Measurements from ENCODE around the gene SLC25A25. TPM values are rescaled to one million over a fixed set of nuclear protein-coding genes. Genes with fewer than 3 reads are reported as not detected.

Gene SLC25A25
- total and polyA plus RNA-seq, 2 donors (not counting 3 experiments of a cell fraction or from before 2014, with no cell fraction given), result 18.1 to 20.2 TPM

DNA sequence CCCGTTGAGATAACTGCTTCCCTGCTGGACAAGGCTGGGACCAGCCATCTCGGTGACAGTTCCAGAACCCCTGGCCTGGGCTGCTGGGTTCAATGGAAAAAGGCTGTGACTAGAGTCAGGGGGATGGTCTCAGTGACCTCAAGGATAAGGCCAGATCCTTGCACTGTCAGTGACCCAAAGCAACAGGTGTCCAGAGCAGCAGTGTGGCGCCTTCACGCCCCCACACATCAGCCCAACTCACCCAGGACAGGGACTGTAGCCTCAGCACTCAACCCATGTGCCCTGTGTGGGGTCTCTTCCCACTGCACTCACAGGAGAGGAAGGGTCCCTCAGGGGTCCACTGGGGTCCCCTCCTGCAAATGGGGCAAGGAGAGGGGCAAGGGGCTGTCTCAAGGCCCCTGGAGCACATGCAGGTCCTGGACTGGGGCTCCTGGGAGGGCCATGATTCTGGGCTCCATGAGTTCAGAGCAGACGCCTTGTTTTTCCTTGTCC is 80.5 kb downstream of the SLC25A25 start:
- Histone ChIP-seq H3K27ac (ENCODE audit: insufficient read depth, low read depth, low read length) (no peak overlapping the region), H3K9ac (replicated peaks; ENCODE audit: extremely low read depth, insufficient read depth, low read length) (no peak overlapping the region), H2AFZ (ENCODE audit: low read depth, low read length) (no peak overlapping the region), H3K9me3 (replicated peaks; ENCODE audit: control insufficient read depth, insufficient read depth, low read length) (no peaks in the 10 kb centered on the region), H3K4me3 (replicated peaks in 1 of 3; ENCODE audit: insufficient read depth in 1 of 3, low read depth in 1 of 3, low read length in 3 of 3) (no peak overlapping the region), H3K36me3 (ENCODE audit: control insufficient read depth in 2 of 2, extremely low read depth in 1 of 2, insufficient read depth in 2 of 2, low read length in 2 of 2) (no peaks in the 10 kb centered on the region), H3K4me2 (ENCODE audit: insufficient read depth, low read length) (no peak overlapping the region), H3K9me1 (replicated peaks; ENCODE audit: control insufficient read depth, extremely low read depth, insufficient read depth, low read length) (no peaks in the 10 kb centered on the region), H4K20me1 (replicated peaks; ENCODE audit: control insufficient read depth, extremely low read depth, insufficient read depth, low read length) (no peaks in the 10 kb centered on the region), H3K4me1 (ENCODE audit: control insufficient read depth, extremely low read depth, insufficient read depth, low read length) (no peaks in the 10 kb centered on the region), H3K27me3 (ENCODE audit: control insufficient read depth in 2 of 2, insufficient read depth in 2 of 2, low read length in 2 of 2) (no peaks in the 10 kb centered on the region), H3K79me2 (ENCODE audit: control insufficient read depth, insufficient read depth, low read length) (no peaks in the 10 kb centered on the region)
- intact Hi-C loops (cut with micrococcal nuclease), result no loop called here
- ChIA-PET CTCF (no interaction called here), POLR2A (no interaction called here)
- FAIRE-seq, result no peak
- DNase-seq (ENCODE audit: low read depth, low spot score), result no peak
- dilution Hi-C loops (cut with MboI; ENCODE audit: extremely low pct_ligation_motif_present, low sequenced_read_pairs), result no loop called here
- BruUV-seq (replicated peaks), result no TSS peak
- TF ChIP-seq GATA2 (IDR thresholded peaks at IDR 0.05; ENCODE audit: insufficient read depth, insufficient read length, low read depth, low read length), result no peak
- TF ChIP-seq MYC (IDR thresholded peaks at IDR 0.05; ENCODE audit: low read depth, low read length), result no peak
- TF ChIP-seq JUN (IDR thresholded peaks at IDR 0.05; ENCODE audit: borderline replicate concordance, insufficient read depth, insufficient read length, low read depth), result no peak

DNA sequence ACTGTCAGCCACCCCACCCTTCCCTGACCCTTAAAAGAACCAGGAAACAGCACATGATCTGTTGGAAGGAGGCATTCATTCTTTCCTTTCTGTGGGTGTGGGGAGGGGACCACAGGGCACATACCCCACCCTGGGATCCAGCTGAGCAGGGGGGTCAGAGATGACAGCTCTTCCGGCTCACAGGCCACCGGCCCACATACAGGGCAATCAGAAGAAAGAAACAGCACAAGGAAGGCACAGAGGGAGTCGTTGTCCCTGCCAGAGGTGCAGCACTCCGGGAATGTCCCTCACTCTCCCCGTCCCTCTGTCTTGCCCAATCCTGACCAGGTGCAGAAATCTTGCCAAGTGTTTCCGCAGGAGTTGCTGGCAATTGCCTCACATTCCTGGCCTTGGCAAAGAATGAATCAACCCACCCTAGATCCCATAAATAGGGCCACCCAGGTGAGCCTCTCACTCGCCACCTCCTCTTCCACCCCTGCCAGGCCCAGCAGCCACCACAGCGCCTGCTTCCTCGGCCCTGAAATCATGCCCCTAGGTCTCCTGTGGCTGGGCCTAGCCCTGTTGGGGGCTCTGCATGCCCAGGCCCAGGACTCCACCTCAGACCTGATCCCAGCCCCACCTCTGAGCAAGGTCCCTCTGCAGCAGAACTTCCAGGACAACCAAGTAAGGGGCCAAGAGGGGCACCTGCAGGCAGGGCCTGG is 81.1 kb downstream of the SLC25A25 start, which contains the start of gene LCN2:
Gene LCN2 (plus strand): TSS at position 453 of the 701 bp plus-strand sequence. CDS start 73 bp downstream, at position 526.
- ChIA-PET CTCF (no interaction called here), POLR2A (no interaction called here)
- Histone ChIP-seq H2AFZ (ENCODE audit: low read depth, low read length) (no peak within 1 kb of the TSS), H3K9me1 (replicated peaks; ENCODE audit: control insufficient read depth, extremely low read depth, insufficient read depth, low read length) (no peaks in the 10 kb centered on the region), H3K36me3 (ENCODE audit: control insufficient read depth in 2 of 2, extremely low read depth in 1 of 2, insufficient read depth in 2 of 2, low read length in 2 of 2) (no peaks in the 10 kb centered on the region), H3K27ac (ENCODE audit: insufficient read depth, low read depth, low read length) (no peak within 1 kb of the TSS), H3K9ac (replicated peaks; ENCODE audit: extremely low read depth, insufficient read depth, low read length) (no peak within 1 kb of the TSS), H3K9me3 (replicated peaks; ENCODE audit: control insufficient read depth, insufficient read depth, low read length) (no peaks in the 10 kb centered on the region), H3K4me1 (ENCODE audit: control insufficient read depth, extremely low read depth, insufficient read depth, low read length) (no peaks in the 10 kb centered on the region), H3K4me2 (ENCODE audit: insufficient read depth, low read length) (no peak within 1 kb of the TSS), H3K79me2 (ENCODE audit: control insufficient read depth, insufficient read depth, low read length) (no peaks in the 10 kb centered on the region), H3K27me3 (ENCODE audit: control insufficient read depth in 2 of 2, insufficient read depth in 2 of 2, low read length in 2 of 2) (no peaks in the 10 kb centered on the region), H3K4me3 (replicated peaks in 1 of 3; ENCODE audit: insufficient read depth in 1 of 3, low read depth in 1 of 3, low read length in 3 of 3) (no peak within 1 kb of the TSS), H4K20me1 (replicated peaks; ENCODE audit: control insufficient read depth, extremely low read depth, insufficient read depth, low read length) (no peaks in the 10 kb centered on the region)
- intact Hi-C loops (cut with micrococcal nuclease), result no loop called here
- TF ChIP-seq EZH2 (IDR thresholded peaks at IDR 0.05; ENCODE audit: borderline replicate concordance, low read depth, low read length, severe bottlenecking) (no peak), FOS (IDR thresholded peaks at IDR 0.05; ENCODE audit: borderline replicate concordance, insufficient read depth, low read length) (no peak), GATA2 (IDR thresholded peaks at IDR 0.05; ENCODE audit: insufficient read depth, insufficient read length, low read depth, low read length) (no peak), JUN (IDR thresholded peaks at IDR 0.05; ENCODE audit: borderline replicate concordance, insufficient read depth, insufficient read length, low read depth) (no peak), MYC (IDR thresholded peaks at IDR 0.05; ENCODE audit: low read depth, low read length) (no peak), POLR2A (IDR thresholded peaks at IDR 0.05; ENCODE audit: low read depth, low read length) (no peak)
- TF ChIP-seq, protein P1, sequence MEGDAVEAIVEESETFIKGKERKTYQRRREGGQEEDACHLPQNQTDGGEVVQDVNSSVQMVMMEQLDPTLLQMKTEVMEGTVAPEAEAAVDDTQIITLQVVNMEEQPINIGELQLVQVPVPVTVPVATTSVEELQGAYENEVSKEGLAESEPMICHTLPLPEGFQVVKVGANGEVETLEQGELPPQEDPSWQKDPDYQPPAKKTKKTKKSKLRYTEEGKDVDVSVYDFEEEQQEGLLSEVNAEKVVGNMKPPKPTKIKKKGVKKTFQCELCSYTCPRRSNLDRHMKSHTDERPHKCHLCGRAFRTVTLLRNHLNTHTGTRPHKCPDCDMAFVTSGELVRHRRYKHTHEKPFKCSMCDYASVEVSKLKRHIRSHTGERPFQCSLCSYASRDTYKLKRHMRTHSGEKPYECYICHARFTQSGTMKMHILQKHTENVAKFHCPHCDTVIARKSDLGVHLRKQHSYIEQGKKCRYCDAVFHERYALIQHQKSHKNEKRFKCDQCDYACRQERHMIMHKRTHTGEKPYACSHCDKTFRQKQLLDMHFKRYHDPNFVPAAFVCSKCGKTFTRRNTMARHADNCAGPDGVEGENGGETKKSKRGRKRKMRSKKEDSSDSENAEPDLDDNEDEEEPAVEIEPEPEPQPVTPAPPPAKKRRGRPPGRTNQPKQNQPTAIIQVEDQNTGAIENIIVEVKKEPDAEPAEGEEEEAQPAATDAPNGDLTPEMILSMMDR (IDR thresholded peaks at IDR 0.05; ENCODE audit: extremely low read depth in 1 of 2, insufficient read depth in 1 of 2, low read depth in 1 of 2, low read length in 2 of 2), result no peak
- TF ChIP-seq, protein P2, sequence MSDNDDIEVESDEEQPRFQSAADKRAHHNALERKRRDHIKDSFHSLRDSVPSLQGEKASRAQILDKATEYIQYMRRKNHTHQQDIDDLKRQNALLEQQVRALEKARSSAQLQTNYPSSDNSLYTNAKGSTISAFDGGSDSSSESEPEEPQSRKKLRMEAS (IDR thresholded peaks at IDR 0.05; ENCODE audit: insufficient read depth, insufficient read length), result no peak
- dilution Hi-C loops (cut with MboI; ENCODE audit: extremely low pct_ligation_motif_present, low sequenced_read_pairs), result no loop called here
- BruUV-seq (replicated peaks), result no TSS peak
- DNase-seq (ENCODE audit: low read depth, low spot score), result no peak
- no peak for FAIRE-seq

Measured in endothelial cell of umbilical vein (primary cell).